NCI-H187 treated with DMSO at 0.1 percent for 48 hours (cell line): ENCODE measurements around the gene TIMM13.

Experiments used
- DNase-seq: peaks from one replicate; lab custom pipeline; 2025; lab: John Stamatoyannopoulos, UW

Gene TIMM13

DNA sequence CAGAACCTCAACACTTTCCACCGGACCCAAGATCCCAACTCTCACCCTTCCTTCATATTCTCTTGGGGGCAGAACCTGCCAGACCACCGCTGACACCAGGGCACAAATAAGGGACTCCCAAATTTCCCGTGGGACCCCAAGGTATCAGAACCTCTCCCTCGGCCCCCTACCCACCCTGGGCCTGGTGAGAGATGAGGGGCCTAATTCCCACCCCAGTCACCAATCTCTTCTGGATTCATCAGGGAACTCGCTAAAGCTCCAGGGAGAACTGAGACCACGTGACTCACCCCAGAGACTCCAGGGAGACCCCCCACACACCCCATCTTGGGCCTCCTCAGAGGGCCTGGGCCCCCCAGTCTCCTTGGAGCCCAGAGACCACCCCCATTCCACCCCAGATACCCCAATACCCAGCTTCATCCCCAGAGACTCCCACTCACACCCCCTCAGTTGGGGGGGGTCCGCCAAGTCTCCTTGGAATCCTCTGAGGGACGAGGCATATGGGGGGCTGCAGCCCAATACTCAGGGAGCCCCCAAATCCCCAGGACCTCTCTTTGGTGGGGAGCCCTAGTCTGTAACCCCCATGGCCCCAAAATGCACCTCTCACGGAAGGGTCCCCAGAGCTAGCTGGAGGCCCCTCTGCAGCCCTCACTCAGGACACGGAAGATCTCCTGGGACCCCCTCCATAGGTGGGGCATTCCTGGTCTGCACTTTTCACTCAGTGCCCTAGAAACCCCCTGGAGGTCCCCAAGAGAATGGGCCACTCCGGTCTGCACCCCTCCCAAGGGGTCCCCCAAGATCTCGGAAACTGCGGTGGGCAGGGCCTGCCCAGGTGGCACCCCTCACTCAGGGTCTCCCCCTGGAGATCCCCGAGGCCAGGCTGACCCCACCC, 27.8 kb upstream of the TIMM13 start:
- DNase-seq = no peak

DNA sequence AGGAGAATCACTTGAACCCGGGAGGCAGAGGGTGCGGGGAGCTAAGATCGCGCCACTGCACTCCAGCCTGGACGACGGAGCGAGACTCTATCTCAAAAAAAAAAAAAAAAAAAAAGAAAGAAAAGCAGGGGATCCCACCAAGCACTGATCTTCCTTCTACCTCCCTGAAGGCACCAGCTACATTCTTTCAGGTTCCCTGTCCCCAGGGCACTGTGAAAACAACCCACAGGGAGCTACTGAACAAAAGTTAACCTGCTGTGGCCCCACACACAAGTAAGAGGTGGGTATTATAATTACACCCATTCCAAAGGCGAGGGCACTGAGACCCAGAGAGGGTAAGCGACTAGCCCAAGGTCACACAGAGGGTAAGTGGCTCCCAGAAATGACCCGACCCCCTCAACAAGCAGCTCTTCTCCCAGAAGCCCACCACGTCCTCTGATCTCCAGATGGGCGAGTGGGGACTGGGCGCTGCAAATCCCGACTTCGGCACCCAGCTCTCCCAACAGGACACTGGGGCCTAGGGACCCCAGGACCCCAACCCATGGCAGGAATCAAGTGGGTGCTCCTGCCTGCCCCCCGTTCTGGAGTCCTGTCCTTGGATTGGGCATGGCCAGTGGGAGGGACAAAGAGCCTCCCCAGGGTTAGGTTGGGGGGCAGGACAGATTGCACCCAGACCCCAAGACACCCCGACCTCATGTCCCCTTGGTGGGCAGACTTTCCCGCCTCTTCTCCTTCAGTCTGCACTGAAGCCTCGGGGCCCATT, 27.0 kb upstream of the TIMM13 start:
- no peak for DNase-seq

DNA sequence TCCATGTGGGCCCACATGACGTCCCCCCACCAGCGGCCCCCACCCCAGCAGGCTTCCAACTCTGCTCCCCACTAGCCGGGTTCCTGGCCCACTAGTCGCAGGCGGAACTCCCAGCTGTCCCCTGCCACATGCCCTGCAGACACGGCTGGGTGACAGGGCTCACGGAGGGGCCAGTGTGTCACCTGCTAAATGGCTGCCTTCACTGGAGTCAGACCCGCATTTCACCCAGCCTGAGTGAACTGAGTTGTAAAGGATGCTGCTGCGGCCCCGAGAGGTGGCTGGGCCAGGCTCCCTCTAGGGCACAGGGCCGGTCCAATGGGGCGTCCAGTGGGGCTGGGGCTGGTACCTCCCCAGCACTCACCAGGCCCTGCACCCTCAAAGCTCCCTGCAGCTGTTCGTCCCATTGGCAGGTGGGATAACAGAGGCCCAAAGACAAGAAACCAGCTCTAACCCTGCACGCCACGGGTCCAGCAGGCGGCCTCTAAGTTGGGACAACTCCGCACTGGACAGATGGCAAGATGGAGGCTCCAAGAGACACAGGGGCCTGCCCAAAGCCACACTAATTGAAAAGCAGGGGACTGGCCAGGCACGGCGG, 26.1 kb upstream of the TIMM13 start:
- no peak for DNase-seq

DNA sequence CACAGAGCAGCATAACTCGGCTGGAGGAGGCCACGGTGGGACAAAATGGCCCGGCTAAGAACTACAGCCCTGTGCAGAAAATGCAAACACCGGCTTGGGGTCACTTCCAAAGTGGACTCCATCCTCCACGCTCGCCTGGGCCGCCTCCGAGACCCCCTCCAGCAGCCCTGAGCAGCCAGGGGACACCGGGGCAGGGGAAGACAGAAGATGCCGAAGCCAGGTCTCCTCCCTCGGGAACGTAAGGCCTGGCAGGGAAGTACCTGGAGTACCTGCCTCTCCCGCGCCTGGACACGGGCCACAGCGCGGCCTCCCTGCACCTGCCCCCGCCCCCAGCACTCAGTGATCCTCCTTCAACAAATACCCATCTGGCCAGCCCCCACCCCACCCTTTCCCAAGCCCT, 24.4 kb upstream of the TIMM13 start:
- no peak for DNase-seq

DNA sequence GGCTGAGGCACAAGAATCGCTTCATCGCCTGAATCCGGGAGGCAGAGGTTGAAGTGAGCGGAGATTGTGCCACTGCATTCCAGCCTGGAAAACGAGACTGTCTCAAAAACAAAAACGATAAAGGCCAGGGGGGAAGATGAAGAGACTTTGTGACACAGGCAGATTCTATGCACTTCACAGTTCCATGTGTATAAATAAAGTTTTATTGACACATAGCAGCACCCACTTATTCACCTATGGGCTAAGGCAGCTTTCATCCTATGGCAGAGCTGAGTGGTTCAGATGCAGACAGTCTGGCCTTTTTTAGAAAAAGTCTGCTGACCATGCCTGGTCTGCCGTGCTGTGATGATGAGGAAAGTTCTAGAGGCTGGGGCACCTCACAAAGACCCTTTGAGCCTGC, 23.8 kb upstream of the TIMM13 start:
- no peak for DNase-seq

DNA sequence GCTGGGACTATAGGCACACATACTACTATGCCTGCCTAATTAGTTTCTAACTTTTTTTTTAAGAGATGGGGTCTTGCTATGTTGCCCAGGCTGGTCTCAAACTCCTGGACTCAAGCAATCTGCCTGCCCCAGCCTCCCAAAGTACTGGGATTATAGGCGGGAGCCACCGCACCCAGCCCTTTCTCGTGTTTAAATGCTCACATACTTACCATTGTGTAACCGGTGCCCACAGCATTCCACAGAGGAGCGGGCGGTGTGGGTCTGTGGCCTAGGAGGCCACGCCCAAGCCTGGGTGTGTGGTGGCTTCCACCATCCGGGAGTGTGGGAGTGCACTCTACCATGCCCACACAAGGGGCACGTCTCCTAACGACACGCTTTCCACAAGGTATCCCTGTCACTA, 21.6 kb upstream of the TIMM13 start:
- no peak for DNase-seq

DNA sequence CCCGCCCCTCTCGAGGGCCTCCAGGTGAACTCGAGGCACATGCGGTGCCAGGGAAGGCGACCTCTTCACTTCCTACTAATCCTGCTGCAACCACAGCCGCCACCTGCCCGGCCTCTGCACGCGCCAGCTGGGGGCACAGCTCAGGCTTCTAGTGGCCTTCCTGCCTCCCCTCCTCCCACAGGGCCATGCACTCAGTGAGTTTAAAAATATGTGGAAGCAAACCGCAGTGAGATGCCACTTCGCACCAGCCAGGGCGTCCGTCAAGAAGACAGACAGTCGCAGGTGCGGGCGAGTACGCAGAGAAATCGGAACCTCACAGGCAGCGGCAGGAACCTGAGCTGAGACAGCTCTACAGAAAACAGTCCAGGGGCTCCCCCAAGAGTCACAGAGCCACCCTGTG, 19.0 kb upstream of the TIMM13 start:
- no peak for DNase-seq

DNA sequence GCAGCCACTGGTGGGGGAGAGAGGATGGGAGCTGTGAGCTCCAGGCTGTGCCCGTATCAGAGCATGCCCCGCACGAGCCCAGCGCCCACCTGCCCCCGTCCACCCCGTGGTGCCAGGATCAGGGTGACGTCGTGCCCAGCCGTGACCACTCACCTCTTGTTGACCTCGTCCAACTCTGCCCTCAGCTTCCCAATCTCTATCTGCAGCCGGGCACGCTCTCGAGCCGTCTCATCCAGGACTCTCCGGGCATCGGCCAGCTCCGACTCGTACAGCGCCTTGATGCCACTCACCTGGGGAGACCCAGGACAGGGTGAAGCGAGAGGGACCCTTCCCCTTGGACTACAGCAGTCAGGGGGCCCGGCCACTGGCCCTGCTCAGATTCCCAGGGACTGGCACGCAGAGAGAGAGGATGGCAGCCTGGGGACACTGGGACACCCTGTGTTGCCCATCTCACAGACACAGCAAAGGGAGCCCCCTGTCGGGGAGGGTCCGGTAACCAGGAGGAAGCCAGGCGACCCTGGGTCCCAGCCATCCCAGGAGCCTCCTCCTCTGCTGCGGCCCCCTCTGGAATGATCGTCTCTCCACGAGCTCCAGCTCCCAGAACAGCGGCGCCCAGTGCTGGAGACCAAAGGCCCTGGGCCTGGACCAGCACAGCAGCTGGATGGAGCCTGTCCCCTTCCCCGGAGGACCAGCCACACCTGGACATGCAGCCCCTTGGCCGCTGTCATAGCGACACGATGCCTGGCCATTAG, 17.0 kb upstream of the TIMM13 start:
- DNase-seq = no peak

DNA sequence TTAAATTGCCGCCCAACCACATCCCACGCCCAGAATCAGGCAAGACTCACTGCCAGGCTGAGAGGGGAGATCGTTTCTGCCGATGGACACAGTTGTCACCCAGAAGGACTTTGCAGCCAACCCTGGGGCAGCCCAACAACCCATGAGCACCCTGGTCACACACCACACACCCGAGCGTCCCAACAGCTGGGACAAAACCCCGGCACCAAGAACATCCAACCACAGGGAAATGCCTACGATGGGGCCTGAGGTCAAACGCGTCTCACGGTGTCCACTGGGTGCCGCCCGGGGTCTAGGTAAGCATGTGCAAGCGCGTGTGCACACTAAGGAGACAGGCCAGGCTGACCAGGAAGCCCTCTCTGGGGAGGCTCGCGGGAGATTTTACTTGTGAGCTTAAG, 16.4 kb upstream of the TIMM13 start:
- DNase-seq = no peak

DNA sequence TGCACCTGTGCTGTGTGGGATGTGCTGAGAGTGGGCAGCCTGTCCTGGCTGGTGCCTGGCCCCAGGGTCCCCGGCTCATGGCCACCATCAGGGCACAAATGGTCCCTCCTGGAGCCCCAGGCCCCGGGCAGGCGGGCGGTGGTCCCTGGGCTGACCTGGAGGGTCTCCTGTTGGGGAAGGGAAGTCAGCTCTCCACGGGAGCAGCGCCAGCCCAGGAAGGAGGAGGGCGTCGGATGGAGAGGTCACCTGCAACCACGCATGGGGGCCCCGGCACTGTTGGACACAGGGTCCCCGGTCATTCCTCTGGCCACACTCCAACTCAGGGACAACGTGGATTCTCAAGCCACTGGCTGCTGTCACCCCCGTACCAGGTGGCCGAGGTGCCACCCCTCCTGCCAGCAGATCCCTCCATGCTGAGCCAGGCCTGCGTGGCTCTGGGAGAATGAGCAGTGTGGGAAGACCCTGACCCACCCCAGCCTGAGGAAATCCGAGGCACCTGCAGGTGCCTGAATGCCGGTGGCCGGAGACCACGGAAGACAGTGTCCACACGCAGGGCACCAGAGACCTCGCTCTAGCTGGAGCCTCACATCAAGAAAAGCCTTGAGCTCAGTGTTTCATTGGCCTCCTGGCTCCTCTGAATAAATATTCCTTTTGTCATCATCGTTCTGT, 15.9 kb upstream of the TIMM13 start:
- DNase-seq = no peak

DNA sequence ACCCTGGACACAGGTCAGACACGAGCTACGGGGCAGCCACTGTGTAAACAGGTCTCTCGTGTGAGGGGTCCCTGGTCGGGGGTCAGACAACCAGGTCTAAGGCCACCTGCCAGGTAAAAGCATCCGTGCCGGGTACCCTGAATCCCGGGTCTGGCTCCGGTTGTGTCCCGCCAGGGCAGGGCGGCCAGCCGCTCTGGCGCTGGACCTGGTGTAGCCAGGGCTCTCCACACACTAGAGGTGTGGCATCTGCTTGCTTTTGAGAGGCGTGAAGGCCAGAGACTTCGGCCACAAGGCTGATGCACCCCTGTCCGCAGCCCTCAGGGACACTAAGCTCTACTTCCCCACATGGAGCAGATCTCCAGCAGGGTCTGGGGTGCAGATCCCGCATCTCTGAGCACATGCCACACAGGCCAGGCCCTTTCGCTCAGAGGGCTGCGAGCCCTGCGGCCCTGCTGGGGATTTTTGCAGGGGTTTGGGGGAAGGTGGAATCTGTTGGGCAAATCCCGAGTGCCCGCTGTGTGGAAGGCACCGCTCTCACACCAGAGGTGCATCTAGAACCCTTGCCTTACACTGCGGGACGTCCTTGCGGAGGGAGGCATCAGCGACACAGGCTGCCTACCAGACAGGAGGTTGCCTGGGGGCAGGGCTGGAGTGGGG, 13.8 kb upstream of the TIMM13 start:
- DNase-seq = no peak

DNA sequence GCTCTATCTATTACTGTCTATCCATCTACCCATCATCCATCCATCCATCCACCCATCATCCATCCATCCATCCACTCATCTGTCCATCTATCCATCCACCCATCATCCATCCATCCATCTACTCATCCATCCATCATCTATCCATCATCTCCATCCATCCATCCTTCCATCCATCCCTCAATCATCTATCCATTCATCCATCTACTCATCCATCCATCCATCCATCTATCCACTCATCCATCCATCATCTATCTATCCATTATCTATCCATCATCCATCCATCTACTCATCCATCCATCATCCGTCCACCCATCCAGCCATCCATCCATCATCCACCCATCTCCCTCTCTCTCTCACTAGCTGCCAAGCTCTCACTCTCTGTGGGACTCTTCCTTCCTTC, 13.1 kb upstream of the TIMM13 start:
- DNase-seq = no peak

DNA sequence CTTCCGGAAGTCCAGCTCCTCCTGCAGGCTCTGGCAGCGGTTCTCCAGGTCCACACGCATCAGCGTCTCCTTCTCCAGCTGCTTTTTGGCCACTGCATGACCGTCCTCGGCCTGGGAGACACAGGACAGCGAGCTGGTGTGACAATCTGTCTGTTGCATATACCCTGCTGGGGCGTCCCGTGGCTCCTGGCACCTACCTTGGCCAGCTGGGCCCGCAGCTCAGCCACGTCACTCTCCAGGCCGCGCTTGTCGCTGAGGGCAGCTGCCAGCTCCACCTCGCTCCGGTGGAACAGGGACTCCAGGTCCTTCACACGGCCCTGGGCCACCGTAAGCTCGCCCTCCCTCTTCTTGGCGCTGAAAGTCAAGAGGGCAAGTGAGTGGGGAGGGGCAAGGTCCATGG, 10.8 kb upstream of the TIMM13 start:
- no peak for DNase-seq

DNA sequence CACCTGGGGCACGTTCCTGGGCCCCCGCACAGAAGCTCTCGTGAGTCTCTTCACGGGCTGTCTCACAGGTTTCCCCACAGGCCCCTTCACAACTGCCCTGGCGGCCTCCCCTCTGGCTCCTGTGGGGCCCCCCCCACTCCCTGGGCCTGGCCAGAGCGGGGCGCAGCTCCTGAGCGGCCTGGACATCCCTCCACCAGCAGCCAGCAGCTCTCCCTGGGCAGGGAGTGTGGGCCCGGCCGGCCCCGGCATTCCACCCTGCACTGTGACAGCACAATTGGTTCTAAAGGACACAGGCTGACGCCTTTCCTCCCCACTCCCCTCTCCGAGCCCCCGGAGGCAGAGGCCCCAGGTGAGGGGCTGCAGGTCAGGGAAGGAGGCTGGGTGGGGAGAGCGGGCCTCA, 9.5 kb upstream of the TIMM13 start:
- no peak for DNase-seq

DNA sequence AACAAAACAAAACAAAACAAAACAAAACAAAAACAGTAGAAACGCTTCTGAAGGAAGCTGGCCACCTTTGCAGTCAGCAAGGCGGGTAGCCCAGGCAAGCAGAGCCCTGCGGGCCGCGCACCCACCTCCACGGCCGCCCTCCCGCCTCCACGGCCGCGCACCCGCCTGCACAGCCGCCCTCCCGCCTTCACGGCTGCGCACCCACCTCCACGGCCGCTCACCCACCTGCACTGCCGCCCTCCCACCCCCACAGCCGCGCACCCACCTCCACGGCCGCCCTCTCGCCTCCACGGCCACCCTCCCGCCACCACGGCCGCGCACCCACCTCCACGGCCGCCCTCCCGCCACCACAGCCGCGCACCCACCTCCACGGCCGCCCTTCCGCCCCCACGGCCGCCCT, 9.0 kb upstream of the TIMM13 start:
- DNase-seq = no peak

DNA sequence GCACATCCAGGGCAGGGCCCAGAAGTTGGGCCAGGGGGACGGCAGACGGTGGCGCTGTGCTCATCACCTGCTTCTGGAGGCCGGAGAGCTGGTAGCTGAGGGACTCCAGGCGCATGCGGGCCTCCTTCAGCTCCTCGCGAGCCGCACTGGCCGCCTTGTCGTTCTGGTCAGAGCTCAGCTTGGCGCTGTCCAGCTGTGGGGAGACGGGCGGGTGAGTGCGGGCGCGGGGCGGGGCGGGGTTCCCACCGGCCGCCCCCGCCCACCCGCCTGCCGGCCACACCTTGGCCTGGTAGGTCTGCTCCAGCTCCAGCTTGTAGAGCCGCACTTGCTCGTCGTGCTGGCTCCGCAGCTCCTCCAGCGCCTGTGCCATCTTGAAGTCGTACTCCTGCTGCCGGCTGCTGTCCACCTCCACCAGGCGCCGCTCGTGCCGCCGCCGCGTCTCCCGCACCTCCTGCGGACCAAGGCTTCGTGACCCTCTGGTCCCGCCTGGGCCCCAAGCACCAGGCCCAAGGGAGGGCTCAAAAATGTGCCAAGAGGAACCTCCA, 7.4 kb upstream of the TIMM13 start:
- DNase-seq = no peak

DNA sequence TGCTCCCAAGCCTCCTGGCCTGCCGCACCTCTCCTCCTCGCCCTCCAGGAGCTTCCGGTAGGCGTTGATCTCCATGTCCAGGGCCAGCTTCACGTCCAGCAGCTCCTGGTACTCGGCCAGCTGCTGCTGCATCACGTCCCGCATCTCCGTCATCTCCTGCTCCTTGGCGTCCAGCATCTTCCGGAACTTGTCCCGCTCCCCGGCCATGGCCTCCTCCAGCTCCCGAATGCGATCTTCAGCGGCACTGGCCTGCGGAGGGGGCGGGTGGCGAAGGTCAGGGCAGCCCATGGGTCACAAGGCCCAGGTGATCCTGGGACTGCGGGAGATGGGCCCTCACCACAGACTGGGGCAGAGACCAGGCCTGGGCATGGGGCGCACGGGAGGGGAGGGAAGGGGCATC, 6.9 kb upstream of the TIMM13 start:
- no peak for DNase-seq

DNA sequence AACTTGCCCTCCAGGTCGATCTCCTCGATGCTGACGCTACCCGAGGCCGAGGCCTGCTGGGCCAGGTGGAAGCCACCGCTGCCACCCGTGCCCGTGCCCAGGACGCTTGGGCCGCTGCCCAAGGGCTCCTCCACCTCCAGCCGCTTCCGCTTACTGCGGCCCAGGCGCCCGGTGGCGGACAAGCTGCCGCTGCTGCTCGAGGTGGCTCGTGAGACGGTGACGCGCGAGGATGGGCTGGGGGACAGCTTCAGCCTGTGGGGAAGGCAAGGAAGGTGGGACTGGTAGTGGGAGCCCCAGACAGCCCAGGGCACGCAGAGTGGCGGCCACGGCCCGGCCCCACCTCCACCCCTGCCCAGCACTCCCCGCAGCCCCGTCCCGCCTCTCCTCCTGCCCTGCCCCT, 6.5 kb upstream of the TIMM13 start:
- no peak for DNase-seq

DNA sequence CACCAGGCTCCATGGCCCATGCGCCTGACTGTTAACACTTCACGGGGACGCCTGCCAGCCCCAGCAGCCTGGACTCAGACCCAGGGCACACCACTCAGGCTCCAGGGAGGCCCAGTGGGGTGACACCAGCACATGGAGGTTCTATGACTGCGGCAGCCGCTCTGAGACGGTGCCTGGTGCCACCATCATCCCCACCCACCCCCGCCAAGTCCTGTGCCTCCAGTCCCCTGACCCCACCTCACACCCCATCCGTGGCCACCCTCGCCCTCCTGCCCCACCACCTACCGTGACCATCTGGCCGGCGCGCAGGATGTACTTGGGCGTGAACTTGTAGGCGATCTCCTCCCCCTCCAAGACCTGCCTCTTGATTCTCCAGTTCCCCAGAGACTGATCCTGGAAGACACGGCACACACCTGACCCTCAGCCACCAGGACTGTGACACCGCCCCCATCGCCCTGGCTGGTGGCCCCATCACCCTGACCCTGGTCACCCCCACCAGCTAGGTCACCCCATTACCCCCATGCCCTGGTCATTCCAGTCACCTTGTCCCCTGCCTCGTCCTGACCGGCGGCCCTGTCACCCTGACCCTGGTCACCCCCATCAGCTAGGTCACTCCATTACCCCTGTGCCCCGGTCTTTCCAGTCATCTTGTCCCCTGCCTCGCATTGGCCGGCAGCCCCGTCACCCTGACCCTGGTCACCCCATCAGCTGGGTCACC, 4.9 kb upstream of the TIMM13 start:
- no peak for DNase-seq

DNA sequence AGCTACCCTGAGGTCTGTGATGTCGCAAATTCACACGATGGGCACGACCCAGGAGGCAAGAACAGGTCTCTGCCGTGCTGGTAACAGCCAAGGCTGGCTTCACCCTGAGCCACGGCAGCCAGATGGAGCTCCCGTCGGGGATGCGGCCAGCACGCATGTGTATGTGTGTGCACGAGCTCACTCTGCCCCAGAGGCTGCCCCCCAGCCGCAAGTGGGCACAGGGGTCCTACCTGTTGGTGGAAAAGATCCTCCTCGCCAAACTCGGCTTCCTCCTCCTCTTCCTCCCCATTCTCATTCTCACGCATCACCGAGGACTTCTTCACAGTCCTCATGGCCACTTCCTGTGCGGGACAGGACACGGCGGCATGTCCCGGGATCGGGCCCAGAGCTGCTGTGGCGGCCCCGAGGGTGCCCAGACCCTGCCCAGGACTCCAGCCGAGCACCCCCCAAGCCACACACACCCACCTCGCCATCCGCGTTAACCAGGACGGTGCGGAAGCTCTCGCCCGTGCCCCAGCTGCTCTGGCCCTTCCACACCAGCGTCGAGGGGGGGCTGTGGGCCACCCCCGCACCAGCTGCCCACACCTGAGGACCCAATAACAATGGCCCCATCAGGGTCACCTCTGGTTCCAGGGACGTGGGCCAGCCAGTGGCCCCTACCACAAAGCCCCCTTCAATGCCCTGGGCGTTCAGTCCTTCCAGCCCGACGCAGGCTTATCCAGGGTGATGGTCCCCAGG, 4.1 kb upstream of the TIMM13 start:
- no peak for DNase-seq
